Stomach (tissue), 4 donors: ENCODE results near the gene TEAD1.

Source experiments
- EP300 ChIP-seq: sonication (generic); formaldehyde crosslinking; IDR thresholded peaks from one replicate; pipeline ENCODE4 v1.6.1; 2017; ENCODE audit warnings: antibody characterized with exemption
- POLR2A ChIP-seq, 4 donors: fragments of 450-650 bp; IDR thresholded peaks; one replicate each; pipeline ENCODE4 v1.6.1; 2016; ENCODE audit warnings: antibody characterized with exemption in 4 of 4, control low read depth in 2 of 4, mild to moderate bottlenecking in 1 of 4, moderate library complexity in 1 of 4
- POLR2AphosphoS5 ChIP-seq, 3 donors: sonication (generic); formaldehyde crosslinking; IDR thresholded peaks; one replicate each; pipeline ENCODE4 v1.6.1; 2016; ENCODE audit warnings: antibody characterized with exemption in 3 of 3
- TF ChIP-seq, protein P1 (sequence below), 7 experiments: fragments of 450-650 bp in 4 of 7; fragments of 200-600 bp in 3 of 7; sonication (generic) in 3 of 7; IDR thresholded peaks; one replicate each; pipeline ENCODE4 v1.5.1; 2016 to 2019; ENCODE audit warnings: antibody characterized with exemption in 7 of 7, control low read depth in 2 of 7, mild to moderate bottlenecking in 1 of 7

DNA sequence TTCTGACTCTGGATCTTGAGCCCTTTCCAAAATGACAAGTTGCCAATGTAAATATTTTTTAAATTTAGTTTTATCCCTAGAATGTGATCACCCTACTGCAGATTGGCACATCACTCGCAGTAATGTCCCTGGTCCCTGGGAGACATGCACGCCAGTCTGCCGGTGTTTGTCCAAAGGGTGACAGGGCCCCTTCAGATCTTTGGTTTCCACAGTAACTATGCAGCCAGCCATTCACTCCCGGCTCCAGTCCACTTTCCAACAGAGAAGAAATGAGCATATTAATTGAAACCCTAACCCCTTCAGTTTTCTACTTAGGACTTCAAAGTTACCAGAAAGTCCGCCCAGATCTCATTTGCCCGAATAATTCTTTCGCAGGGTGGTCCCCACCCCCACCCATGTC, 309.1 kb downstream of the TEAD1 start:
- TF ChIP-seq, protein P1, sequence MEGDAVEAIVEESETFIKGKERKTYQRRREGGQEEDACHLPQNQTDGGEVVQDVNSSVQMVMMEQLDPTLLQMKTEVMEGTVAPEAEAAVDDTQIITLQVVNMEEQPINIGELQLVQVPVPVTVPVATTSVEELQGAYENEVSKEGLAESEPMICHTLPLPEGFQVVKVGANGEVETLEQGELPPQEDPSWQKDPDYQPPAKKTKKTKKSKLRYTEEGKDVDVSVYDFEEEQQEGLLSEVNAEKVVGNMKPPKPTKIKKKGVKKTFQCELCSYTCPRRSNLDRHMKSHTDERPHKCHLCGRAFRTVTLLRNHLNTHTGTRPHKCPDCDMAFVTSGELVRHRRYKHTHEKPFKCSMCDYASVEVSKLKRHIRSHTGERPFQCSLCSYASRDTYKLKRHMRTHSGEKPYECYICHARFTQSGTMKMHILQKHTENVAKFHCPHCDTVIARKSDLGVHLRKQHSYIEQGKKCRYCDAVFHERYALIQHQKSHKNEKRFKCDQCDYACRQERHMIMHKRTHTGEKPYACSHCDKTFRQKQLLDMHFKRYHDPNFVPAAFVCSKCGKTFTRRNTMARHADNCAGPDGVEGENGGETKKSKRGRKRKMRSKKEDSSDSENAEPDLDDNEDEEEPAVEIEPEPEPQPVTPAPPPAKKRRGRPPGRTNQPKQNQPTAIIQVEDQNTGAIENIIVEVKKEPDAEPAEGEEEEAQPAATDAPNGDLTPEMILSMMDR (IDR thresholded peaks at IDR 0.05) = no peak
- TF ChIP-seq POLR2A (IDR thresholded peaks at IDR 0.05) = no peak
- no peak for TF ChIP-seq EP300
- no peak for TF ChIP-seq POLR2AphosphoS5 (IDR thresholded peaks at IDR 0.05)
